HepG2 (cell line): ENCODE results near the gene LLGL1.

Experiments used
- ATF3 ChIP-seq: sonication (generic); formaldehyde crosslinking; IDR thresholded peaks from 2 replicates; pipeline ENCODE4 v1.4.0; 2020; ENCODE audit warnings: missing genetic modification reagents
- CTCF ChIP-seq: sonication (generic); formaldehyde crosslinking; IDR thresholded peaks from 2 replicates; pipeline ENCODE4 v1.5.0; 2020; ENCODE audit warnings: mild to moderate bottlenecking, missing genetic modification reagents, moderate library complexity
- ELF4 ChIP-seq: sonication (generic); formaldehyde crosslinking; IDR thresholded peaks from 2 replicates; pipeline ENCODE4 v1.5.0; 2020; ENCODE audit warnings: missing genetic modification reagents, mild to moderate bottlenecking, moderate library complexity, borderline replicate concordance
- HDAC2 ChIP-seq: sonication (generic); formaldehyde crosslinking; IDR thresholded peaks from 2 replicates; pipeline ENCODE4 v1.4.0; 2020; ENCODE audit warnings: missing genetic modification reagents
- PAX8 ChIP-seq: sonication (generic); formaldehyde crosslinking; IDR thresholded peaks from 2 replicates; pipeline ENCODE4 v1.8.0; 2022; ENCODE audit warnings: mild to moderate bottlenecking, missing genetic modification reagents, borderline replicate concordance
- PRDM15 ChIP-seq: sonication (generic); formaldehyde crosslinking; IDR thresholded peaks from 2 replicates; pipeline ENCODE4 v1.4.0; 2020; ENCODE audit warnings: missing genetic modification reagents
- SMC3 ChIP-seq: IDR thresholded peaks from 2 replicates; pipeline ENCODE4 v1.6.1; 2011; ENCODE audit warnings: low read length, improper control_type of control experiment
- TAF1 ChIP-seq: sonication (generic); formaldehyde crosslinking; IDR thresholded peaks from 2 replicates; pipeline ENCODE4 v1.4.0; 2020; ENCODE audit warnings: missing genetic modification reagents
- ZBTB46 ChIP-seq: sonication (generic); formaldehyde crosslinking; IDR thresholded peaks from 2 replicates; pipeline ENCODE4 v1.4.0; 2020; ENCODE audit warnings: mild to moderate bottlenecking, missing genetic modification reagents, borderline replicate concordance
- ZNF3 ChIP-seq: IDR thresholded peaks from 2 replicates; pipeline ENCODE4 v1.7.0; 2017; ENCODE audit warnings: inconsistent platforms
- ZNF512 ChIP-seq: sonication (generic); formaldehyde crosslinking; IDR thresholded peaks from 2 replicates; pipeline ENCODE4 v1.4.0; 2020; ENCODE audit warnings: mild to moderate bottlenecking, missing genetic modification reagents
- ZNF878 ChIP-seq: sonication (generic); formaldehyde crosslinking; IDR thresholded peaks from 2 replicates; pipeline ENCODE4 v1.8.1; 2023; ENCODE audit warnings: mild to moderate bottlenecking, missing genetic modification reagents, moderate library complexity

- no peak for TF ChIP-seq HDAC2 (CRISPR knock-in tag)
- no peak for TF ChIP-seq CTCF (CRISPR knock-in tag)
- TF ChIP-seq SMC3 = no peak
- TF ChIP-seq ZNF512 (CRISPR knock-in tag) = no peak
- no peak for TF ChIP-seq ZBTB46
- no peak for TF ChIP-seq ELF4
- no peak for TF ChIP-seq PRDM15
- no peak for TF ChIP-seq TAF1 (CRISPR knock-in tag)
- TF ChIP-seq PAX8 (CRISPR knock-in tag) = no peak
- no peak for TF ChIP-seq ATF3 (CRISPR knock-in tag)
- no peak for TF ChIP-seq ZNF3
- no peak for TF ChIP-seq ZNF878 (CRISPR knock-in tag)
These were observed 21.6 kb downstream of the LLGL1 start for GRCh38 chr17:18246880-18247612.
